DMS114 treated with DMSO at 0.1 percent for 48 hours (cell line): ENCODE measurements around the gene FFAR2.
"Not testable (repeated sequence)": the region's sequence is repeated elsewhere in the genome, so short reads cannot be mapped to it uniquely, and the experiment has no call there.

Experiments used
- DNase-seq: peaks from one replicate; lab custom pipeline; 2025; ENCODE audit not compliant: unreplicated experiment; lab: John Stamatoyannopoulos, UW

Gene FFAR2

GRCh38 chr19:35423406-35423805, 24.7 kb upstream of the FFAR2 start:
- DNase-seq, result not testable (repeated sequence)

DNA sequence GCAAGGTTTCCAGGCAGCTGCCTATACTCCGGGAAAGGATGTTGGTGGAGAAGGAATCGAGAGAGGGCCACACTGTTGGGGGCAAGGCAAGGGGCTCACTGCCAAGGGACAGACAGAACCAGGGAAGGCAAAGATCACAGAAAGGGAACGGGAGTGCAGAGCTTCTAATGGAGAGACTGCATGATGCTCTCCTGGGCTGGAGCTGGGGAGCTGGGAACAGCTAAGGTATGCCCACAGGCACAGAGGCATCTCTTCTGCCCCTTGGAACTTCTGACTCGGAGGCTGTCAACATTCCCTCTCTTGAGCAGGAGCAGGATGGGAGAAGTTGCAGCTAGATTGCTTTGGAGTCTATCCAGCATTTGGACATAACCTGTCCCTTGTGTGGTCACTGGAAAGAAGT, 22.4 kb upstream of the FFAR2 start:
- DNase-seq, result no peak

- DNase-seq, result no peak
Measured at GRCh38 chr19:35427187-35427586, 20.9 kb upstream of the FFAR2 start.

GRCh38 chr19:35429698-35430408, 18.2 kb upstream of the FFAR2 start:
- DNase-seq, result no peak

GRCh38 chr19:35430409-35431144, 17.5 kb upstream of the FFAR2 start:
- no peak for DNase-seq

GRCh38 chr19:35431145-35431807, 16.8 kb upstream of the FFAR2 start:
- DNase-seq, result no peak

DNA sequence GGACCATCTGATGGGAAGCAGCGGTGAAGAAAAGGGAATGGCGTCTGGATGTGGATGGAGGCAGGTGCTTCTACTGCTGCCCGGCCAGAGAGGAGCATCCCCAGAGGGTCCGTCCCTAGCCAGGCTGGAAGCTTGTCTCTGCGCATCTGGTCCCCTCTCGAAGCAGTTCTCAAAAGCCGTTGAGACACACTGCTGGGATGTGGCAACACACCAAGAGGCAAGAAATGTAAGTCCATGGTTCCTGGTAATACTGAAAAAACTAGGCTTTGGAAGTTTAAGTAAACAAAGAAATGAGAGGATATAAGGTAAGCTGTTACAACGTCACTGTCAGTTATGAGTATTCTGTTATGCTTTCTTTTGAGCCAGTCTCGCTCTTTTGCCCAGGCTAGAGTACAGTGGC, 15.1 kb upstream of the FFAR2 start:
- DNase-seq, result no peak

DNA sequence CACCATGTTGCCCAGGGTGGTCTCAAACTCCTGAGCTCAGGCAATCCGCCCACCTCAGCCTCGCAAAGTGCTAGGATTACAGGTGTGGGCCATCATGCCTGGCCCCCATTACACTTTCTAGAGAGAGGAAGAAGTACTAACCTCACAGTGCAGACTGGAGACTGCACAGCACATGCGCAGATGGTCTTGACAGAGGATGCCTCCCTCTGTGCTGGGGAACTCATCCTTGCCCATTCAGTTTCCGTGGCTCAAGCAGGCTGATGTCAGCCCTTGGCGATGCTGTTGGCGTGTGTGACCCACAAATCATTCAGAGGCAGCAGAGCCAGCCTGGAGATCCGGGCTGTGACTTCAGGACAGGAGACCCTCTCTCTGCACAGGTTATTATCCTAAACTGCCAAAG, 14.6 kb upstream of the FFAR2 start:
- no peak for DNase-seq

GRCh38 chr19:35435896-35436295, 12.2 kb upstream of the FFAR2 start:
- no peak for DNase-seq

GRCh38 chr19:35436477-35437405, 11.3 kb upstream of the FFAR2 start:
- no peak for DNase-seq

GRCh38 chr19:35437406-35437951, 10.6 kb upstream of the FFAR2 start:
- DNase-seq, result no peak

DNA sequence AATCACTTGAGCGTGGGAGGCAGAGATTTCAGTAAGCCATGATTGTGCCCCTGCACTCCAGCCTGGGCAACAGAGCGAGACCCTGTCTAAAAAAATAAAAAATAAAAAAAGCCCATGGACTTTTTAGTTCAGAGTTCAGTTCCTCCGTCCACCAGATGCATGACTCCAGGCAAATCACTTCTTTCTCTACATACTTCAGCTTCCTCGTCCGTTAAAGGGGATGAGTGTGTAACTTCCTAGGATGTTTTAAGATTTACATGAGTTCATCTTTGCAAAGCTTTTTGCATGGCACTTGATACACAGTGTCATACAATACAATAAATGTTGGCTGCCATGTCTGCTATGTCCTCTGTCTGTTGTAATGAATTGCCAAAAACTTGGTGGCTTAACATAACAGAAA, 10.0 kb upstream of the FFAR2 start:
- no peak for DNase-seq

- DNase-seq, result no peak
Measured at GRCh38 chr19:35438527-35438926, 9.5 kb upstream of the FFAR2 start.

- no peak for DNase-seq
Measured at GRCh38 chr19:35439921-35440320, 8.1 kb upstream of the FFAR2 start.

GRCh38 chr19:35442091-35442490, 6.0 kb upstream of the FFAR2 start:
- DNase-seq, result no peak

- DNase-seq, result no peak
Measured at GRCh38 chr19:35444735-35445134, 3.3 kb upstream of the FFAR2 start.

DNA sequence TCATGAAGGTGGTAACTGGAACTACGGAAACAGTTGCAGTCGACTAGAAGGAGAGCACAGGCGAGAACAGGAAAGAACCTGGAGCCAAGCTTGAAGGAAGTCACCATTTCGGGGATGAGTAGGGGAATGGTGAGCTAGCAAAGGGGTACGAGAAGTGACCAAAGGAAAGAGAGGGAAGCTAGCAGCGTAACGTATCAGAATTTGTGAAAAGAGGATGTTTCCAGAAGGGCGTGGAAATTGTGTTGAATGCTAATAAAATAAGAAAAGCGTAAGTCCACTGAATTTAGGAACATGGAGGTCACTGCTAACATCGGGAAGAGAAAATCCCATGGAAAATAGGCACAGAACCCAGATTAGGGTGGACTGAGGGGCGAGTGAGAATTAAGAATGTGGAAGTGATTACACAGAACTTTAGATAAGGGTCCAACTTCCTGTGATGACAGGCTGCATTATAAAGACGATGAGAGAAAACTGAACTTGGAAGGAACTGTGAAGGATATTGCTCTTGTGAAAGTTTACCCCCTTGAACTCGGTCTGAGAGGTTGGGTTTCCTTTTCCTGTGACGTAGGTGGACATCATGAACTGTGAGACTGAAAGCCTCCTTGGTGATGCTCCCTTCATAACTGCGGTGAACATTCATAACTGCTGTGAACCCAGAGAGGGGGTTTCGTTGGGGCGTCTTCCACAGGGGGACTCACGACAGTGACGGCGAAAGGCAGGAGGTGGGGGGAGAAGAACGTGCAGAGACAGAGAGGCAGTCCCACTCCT, 2.0 kb upstream of the FFAR2 start:
- no peak for DNase-seq

- no peak for DNase-seq
Measured at GRCh38 chr19:35449359-35450043, 1.4 kb downstream of the FFAR2 start.

DNA sequence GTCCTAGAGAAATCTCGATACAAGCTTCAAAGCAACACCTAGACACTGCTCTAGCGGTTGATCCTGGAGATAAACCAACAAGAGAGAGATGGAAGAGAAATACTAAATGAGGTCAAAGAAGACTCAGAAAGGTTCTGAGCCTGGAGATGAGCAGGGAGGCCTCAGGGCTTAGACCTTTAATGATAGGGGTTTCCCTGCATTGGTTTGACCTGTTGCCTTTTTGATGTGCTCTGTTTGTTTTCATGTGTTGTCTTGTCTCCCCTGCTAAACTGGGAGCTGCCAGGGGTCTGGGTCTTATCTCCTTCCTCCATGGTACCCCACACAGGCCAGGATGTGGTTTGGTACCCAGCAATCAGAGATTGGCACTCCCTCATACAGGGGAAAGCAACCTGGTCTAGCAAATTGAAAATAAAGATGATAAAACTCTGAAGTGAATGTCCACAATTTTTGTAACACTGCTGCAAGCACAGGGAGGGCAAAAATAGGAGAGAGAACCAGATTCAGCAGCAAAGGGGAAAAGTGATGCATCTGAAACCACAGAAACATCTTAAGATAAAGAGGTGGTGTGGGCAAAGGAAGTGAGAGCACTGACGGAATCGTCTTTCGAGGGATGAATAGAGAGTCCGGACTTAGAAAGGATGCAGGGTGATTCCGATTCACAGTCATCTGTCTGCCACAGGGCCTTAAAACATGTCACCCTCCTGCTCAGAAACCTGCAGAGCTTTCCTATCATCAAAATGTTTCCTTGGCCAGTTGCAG, 3.5 kb downstream of the FFAR2 start:
- no peak for DNase-seq
